Hepatocyte (in vitro differentiated cells): ENCODE results near the gene ATP13A3. TPM values are rescaled to one million over a fixed set of nuclear protein-coding genes. Genes with fewer than 3 reads are reported as not detected.

Experiments used
- DNase-seq: peaks from one replicate; pipeline ENCODE4 v3.0.0-alpha.2; 2016; ENCODE audit warnings: low spot score
- H2AFZ ChIP-seq: fragments of 200-600 bp; sonication (generic); 2 replicates; pipeline ENCODE4 v1.6.0; 2016; ENCODE audit warnings: antibody characterized with exemption, mild to moderate bottlenecking
- H3K27ac ChIP-seq: fragments of 200-600 bp; sonication (generic); 2 replicates; pipeline ENCODE4 v1.5.1; 2016; ENCODE audit warnings: mild to moderate bottlenecking
- H3K27me3 ChIP-seq: fragments of 200-600 bp; sonication (generic); 2 replicates; pipeline ENCODE4 v1.6.1; 2016
- H3K36me3 ChIP-seq: fragments of 200-600 bp; sonication (generic); replicated peaks from 2 replicates; pipeline ENCODE4 v1.5.1; 2016; ENCODE audit warnings: low read depth; ENCODE audit not compliant: insufficient read depth
- H3K4me1 ChIP-seq: fragments of 200-600 bp; sonication (generic); 2 replicates; pipeline ENCODE4 v1.5.1; 2016; ENCODE audit warnings: mild to moderate bottlenecking, moderate library complexity; ENCODE audit not compliant: insufficient read depth
- H3K4me2 ChIP-seq: fragments of 200-600 bp; sonication (generic); 2 replicates; pipeline ENCODE4 v1.6.0; 2016
- H3K4me3 ChIP-seq: fragments of 200-600 bp; sonication (generic); 2 replicates; pipeline ENCODE4 v1.5.1; 2016; ENCODE audit warnings: mild to moderate bottlenecking
- H3K79me2 ChIP-seq: fragments of 200-600 bp; sonication (generic); 2 replicates; pipeline ENCODE4 v1.6.0; 2017; ENCODE audit warnings: mild to moderate bottlenecking
- H3K9me2 ChIP-seq: fragments of 200-600 bp; sonication (generic); replicated peaks from 2 replicates; pipeline ENCODE4 v1.6.0; 2017; ENCODE audit warnings: mild to moderate bottlenecking; ENCODE audit not compliant: insufficient read depth
- H3K9me3 ChIP-seq: fragments of 200-600 bp; sonication (generic); 2 replicates; pipeline ENCODE4 v1.5.1; 2016; ENCODE audit warnings: low read depth, mild to moderate bottlenecking
- H4K20me1 ChIP-seq: fragments of 200-600 bp; sonication (generic); 2 replicates; pipeline ENCODE4 v1.6.0; 2016; ENCODE audit warnings: mild to moderate bottlenecking; ENCODE audit not compliant: insufficient read depth, poor library complexity, severe bottlenecking
- EZH2 ChIP-seq: fragments of 200-600 bp; sonication (generic); IDR thresholded peaks from 2 replicates; pipeline ENCODE4 v1.6.1; 2016; ENCODE audit warnings: antibody characterized with exemption, mild to moderate bottlenecking, borderline replicate concordance
- EZH2phosphoT487 ChIP-seq: fragments of 200-600 bp; sonication (generic); IDR thresholded peaks from one replicate; pipeline ENCODE4 v1.6.1; 2018; ENCODE audit warnings: antibody characterized with exemption, mild to moderate bottlenecking, low read depth, moderate library complexity; ENCODE audit not compliant: unreplicated experiment, severe bottlenecking
- WGBS: methylation state at CpG from one replicate; pipeline ENCODE4 v1.1.6; 2016; ENCODE audit warnings: low lambda C conversion rate; ENCODE audit errors: missing lambda C conversion rate; 5-methylcytosine and 5-hydroxymethylcytosine counted together
- polyA plus RNA-seq: library from polyadenylated mRNA; unstranded; fragments of >200 nt; fragmentation: Nextera tagmentation; extraction: Ambion mirVana; gene quantifications from 2 replicates; pipeline ENCODE4 v1.2.1, GENCODE V29; 2016
- total RNA-seq: library from RNA; depleted of rRNA; stranded (reverse); fragments of >200 nt; gene quantifications from 2 replicates; pipeline ENCODE4 v1.2.3, GENCODE V29; 2014
- TF ChIP-seq, protein P1 (sequence below): fragments of 200-600 bp; sonication (generic); IDR thresholded peaks from 2 replicates; pipeline ENCODE4 v1.5.1; 2016; ENCODE audit warnings: antibody characterized with exemption, mild to moderate bottlenecking; ENCODE audit not compliant: poor library complexity

ATP13A3 gene
- total and polyA plus RNA-seq, 2 experiments from 2014 or later: 18.3 to 131 TPM

- Histone ChIP-seq H3K36me3 (no peaks in the 10 kb centered on the region), H3K9me2 (no peaks in the 10 kb centered on the region), H3K27ac (no peak overlapping the region), H3K4me3 (no peak overlapping the region), H3K4me1 (no peaks in the 10 kb centered on the region), H3K4me2 (peak overlapping the region; percentile 34), H3K79me2 (no peaks in the 10 kb centered on the region), H2AFZ (no peak overlapping the region), H3K9me3 (no peaks in the 10 kb centered on the region), H3K27me3 (no peaks in the 10 kb centered on the region), H4K20me1 (no peaks in the 10 kb centered on the region)
- peak; percentile 40 for DNase-seq
- 50% methylated on average over 14 of the region's 15 CpGs for WGBS
- TF ChIP-seq, protein P1, sequence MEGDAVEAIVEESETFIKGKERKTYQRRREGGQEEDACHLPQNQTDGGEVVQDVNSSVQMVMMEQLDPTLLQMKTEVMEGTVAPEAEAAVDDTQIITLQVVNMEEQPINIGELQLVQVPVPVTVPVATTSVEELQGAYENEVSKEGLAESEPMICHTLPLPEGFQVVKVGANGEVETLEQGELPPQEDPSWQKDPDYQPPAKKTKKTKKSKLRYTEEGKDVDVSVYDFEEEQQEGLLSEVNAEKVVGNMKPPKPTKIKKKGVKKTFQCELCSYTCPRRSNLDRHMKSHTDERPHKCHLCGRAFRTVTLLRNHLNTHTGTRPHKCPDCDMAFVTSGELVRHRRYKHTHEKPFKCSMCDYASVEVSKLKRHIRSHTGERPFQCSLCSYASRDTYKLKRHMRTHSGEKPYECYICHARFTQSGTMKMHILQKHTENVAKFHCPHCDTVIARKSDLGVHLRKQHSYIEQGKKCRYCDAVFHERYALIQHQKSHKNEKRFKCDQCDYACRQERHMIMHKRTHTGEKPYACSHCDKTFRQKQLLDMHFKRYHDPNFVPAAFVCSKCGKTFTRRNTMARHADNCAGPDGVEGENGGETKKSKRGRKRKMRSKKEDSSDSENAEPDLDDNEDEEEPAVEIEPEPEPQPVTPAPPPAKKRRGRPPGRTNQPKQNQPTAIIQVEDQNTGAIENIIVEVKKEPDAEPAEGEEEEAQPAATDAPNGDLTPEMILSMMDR: no peak
- no peak for TF ChIP-seq EZH2
- TF ChIP-seq EZH2phosphoT487: no peak
Measured at GRCh38 chr3:194375473-194376240, 111.1 kb downstream of the ATP13A3 start.

- Histone ChIP-seq H3K4me3 (no peak overlapping the region), H3K4me2 (no peak overlapping the region), H3K9me3 (no peaks in the 10 kb centered on the region), H3K9me2 (no peaks in the 10 kb centered on the region), H4K20me1 (no peaks in the 10 kb centered on the region), H3K27ac (no peak overlapping the region), H3K4me1 (no peaks in the 10 kb centered on the region), H2AFZ (no peak overlapping the region), H3K36me3 (no peaks in the 10 kb centered on the region), H3K27me3 (peaks cover 4% of the 10 kb centered on the region), H3K79me2 (no peaks in the 10 kb centered on the region)
- DNase-seq: no peak
- TF ChIP-seq, protein P1: no peak
- TF ChIP-seq EZH2 (no peak), EZH2phosphoT487 (no peak)
- WGBS: 83% methylated on average over 10 of the region's 10 CpGs
Measured at GRCh38 chr3:194374935-194375334, 111.9 kb downstream of the ATP13A3 start.

GRCh38 chr3:194373899-194374298 lies 112.9 kb downstream of the ATP13A3 start:
- H3K27ac ChIP-seq: no peak overlapping the region
- DNase-seq: no peak
- H3K79me2 ChIP-seq: no peaks in the 10 kb centered on the region
- no peak overlapping the region for H3K4me2 ChIP-seq
- no peaks in the 10 kb centered on the region for H4K20me1 ChIP-seq
- TF ChIP-seq EZH2phosphoT487 (no peak), EZH2 (no peak)
- TF ChIP-seq, protein P1: no peak
- no peaks in the 10 kb centered on the region for H3K36me3 ChIP-seq
- no peak overlapping the region for H3K4me3 ChIP-seq
- 76% methylated on average over 8 of the region's 8 CpGs for WGBS
- peaks cover 2% of the 10 kb centered on the region for H3K4me1 ChIP-seq
- no peak overlapping the region for H2AFZ ChIP-seq
- H3K9me3 ChIP-seq: no peaks in the 10 kb centered on the region
- H3K27me3 ChIP-seq: peaks cover 14% of the 10 kb centered on the region
- H3K9me2 ChIP-seq: no peaks in the 10 kb centered on the region
